ENCODE results near the gene CPSF2.

The CPSF2 gene

GRCh38 chr14:92108345-92109254, 13.2 kb upstream of the CPSF2 start:
- H3K4me3 ChIP-seq (ENCODE audit: low read depth, low read length, poor library complexity, severe bottlenecking) = peak overlapping the region; percentile 40
- H3K27ac ChIP-seq (ENCODE audit: low read depth, low read length, poor library complexity, severe bottlenecking) = peak overlapping the region; percentile 88
- peak overlapping the region; percentile 59 for H3K4me2 ChIP-seq (ENCODE audit: low read length)
- peaks cover 14% of the 10 kb centered on the region for H3K79me2 ChIP-seq (ENCODE audit: insufficient read depth, low read length)
- H3K36me3 ChIP-seq (ENCODE audit: insufficient read depth, low read length) = no peaks in the 10 kb centered on the region
- TF ChIP-seq, protein P1, sequence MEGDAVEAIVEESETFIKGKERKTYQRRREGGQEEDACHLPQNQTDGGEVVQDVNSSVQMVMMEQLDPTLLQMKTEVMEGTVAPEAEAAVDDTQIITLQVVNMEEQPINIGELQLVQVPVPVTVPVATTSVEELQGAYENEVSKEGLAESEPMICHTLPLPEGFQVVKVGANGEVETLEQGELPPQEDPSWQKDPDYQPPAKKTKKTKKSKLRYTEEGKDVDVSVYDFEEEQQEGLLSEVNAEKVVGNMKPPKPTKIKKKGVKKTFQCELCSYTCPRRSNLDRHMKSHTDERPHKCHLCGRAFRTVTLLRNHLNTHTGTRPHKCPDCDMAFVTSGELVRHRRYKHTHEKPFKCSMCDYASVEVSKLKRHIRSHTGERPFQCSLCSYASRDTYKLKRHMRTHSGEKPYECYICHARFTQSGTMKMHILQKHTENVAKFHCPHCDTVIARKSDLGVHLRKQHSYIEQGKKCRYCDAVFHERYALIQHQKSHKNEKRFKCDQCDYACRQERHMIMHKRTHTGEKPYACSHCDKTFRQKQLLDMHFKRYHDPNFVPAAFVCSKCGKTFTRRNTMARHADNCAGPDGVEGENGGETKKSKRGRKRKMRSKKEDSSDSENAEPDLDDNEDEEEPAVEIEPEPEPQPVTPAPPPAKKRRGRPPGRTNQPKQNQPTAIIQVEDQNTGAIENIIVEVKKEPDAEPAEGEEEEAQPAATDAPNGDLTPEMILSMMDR (IDR thresholded peaks at IDR 0.05; ENCODE audit: low read length) = no peak
- no peak for TF ChIP-seq EZH2 (IDR thresholded peaks at IDR 0.05; ENCODE audit: borderline replicate concordance, low read length)
- H2AFZ ChIP-seq (ENCODE audit: low read length) = peak overlapping the region; percentile 65; the same call in 1 of the 2 replicates
- no peaks in the 10 kb centered on the region for H3K27me3 ChIP-seq (ENCODE audit: insufficient read depth, low read length)
- H3K4me1 ChIP-seq (ENCODE audit: insufficient read depth, low read length, severe bottlenecking) = peaks cover 39% of the 10 kb centered on the region
- H3K9me2 ChIP-seq (ENCODE audit: low read depth, low read length) = no peaks in the 10 kb centered on the region
- H4K20me1 ChIP-seq (ENCODE audit: insufficient read depth, low read length) = no peaks in the 10 kb centered on the region
- H3F3A ChIP-seq (ENCODE audit: insufficient read depth, low read length) = no peaks in the 10 kb centered on the region
- H3K9me3 ChIP-seq (ENCODE audit: low read length) = no peaks in the 10 kb centered on the region
- peak overlapping the region; percentile 27; the same call in 1 of the 2 replicates for H3K9ac ChIP-seq (ENCODE audit: low read length)

GRCh38 chr14:92109490-92109889, 12.3 kb upstream of the CPSF2 start:
- Histone ChIP-seq H3K9me3 (ENCODE audit: low read length) (no peaks in the 10 kb centered on the region), H2AFZ (ENCODE audit: low read length) (no peak overlapping the region), H3K79me2 (ENCODE audit: insufficient read depth, low read length) (peaks cover 9% of the 10 kb centered on the region), H3K9me2 (ENCODE audit: low read depth, low read length) (no peaks in the 10 kb centered on the region), H3K27ac (ENCODE audit: low read depth, low read length, poor library complexity, severe bottlenecking) (peak overlapping the region; percentile 88), H4K20me1 (ENCODE audit: insufficient read depth, low read length) (no peaks in the 10 kb centered on the region), H3K36me3 (ENCODE audit: insufficient read depth, low read length) (no peaks in the 10 kb centered on the region), H3K4me3 (ENCODE audit: low read depth, low read length, poor library complexity, severe bottlenecking) (no peak overlapping the region), H3K4me1 (ENCODE audit: insufficient read depth, low read length, severe bottlenecking) (peaks cover 38% of the 10 kb centered on the region), H3K9ac (ENCODE audit: low read length) (no peak overlapping the region), H3F3A (ENCODE audit: insufficient read depth, low read length) (no peaks in the 10 kb centered on the region; the same call in 1 of the 2 replicates), H3K27me3 (ENCODE audit: insufficient read depth, low read length) (no peaks in the 10 kb centered on the region), H3K4me2 (ENCODE audit: low read length) (no peak overlapping the region)
- no peak for TF ChIP-seq EZH2 (IDR thresholded peaks at IDR 0.05; ENCODE audit: borderline replicate concordance, low read length)
- TF ChIP-seq, protein P1 (IDR thresholded peaks at IDR 0.05; ENCODE audit: low read length) = no peak

DNA sequence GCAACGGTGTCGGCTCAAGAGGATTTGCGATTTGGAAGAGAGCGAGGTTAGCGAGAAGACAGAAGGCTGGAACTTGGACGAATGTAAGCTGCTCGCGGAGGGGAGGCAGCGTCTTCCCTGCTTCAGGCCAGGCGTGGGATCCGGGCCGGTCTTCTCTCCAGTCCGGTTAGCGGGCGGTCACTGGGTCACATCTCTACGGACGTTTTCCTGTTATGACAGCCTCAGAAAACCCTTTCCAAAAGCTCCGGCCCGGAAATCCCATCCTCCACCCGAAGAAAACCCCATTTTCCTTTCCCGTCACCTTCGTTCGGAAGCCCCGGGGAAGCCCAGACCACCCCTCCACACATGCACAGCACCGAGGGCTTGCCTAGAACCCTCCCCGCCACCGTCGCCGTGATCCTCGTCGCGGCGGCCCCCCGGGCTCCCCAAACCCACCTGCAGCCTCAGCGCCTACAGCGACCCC, 531 bp upstream of the CPSF2 start:
- peak overlapping the region; percentile 96 for H3K4me3 ChIP-seq (ENCODE audit: low read depth, low read length, poor library complexity, severe bottlenecking)
- H3K27me3 ChIP-seq (ENCODE audit: insufficient read depth, low read length) = no peaks in the 10 kb centered on the region
- peak overlapping the region; percentile 98 for H3K9ac ChIP-seq (ENCODE audit: low read length)
- H4K20me1 ChIP-seq (ENCODE audit: insufficient read depth, low read length) = no peaks in the 10 kb centered on the region
- H3K9me2 ChIP-seq (ENCODE audit: low read depth, low read length) = no peaks in the 10 kb centered on the region
- H3K79me2 ChIP-seq (ENCODE audit: insufficient read depth, low read length) = peaks cover 18% of the 10 kb centered on the region
- peaks cover 40% of the 10 kb centered on the region for H3K4me1 ChIP-seq (ENCODE audit: insufficient read depth, low read length, severe bottlenecking)
- peaks cover 62% of the 10 kb centered on the region for H3K36me3 ChIP-seq (ENCODE audit: insufficient read depth, low read length)
- peaks cover 3% of the 10 kb centered on the region; the same call in 1 of the 2 replicates for H3F3A ChIP-seq (ENCODE audit: insufficient read depth, low read length)
- H2AFZ ChIP-seq (ENCODE audit: low read length) = no peak overlapping the region
- TF ChIP-seq EZH2 (IDR thresholded peaks at IDR 0.05; ENCODE audit: borderline replicate concordance, low read length) = no peak
- TF ChIP-seq, protein P1 (IDR thresholded peaks at IDR 0.05; ENCODE audit: low read length) = no peak
- peak overlapping the region; percentile 73 for H3K27ac ChIP-seq (ENCODE audit: low read depth, low read length, poor library complexity, severe bottlenecking)
- H3K9me3 ChIP-seq (ENCODE audit: low read length) = no peaks in the 10 kb centered on the region
- peak overlapping the region; percentile 81 for H3K4me2 ChIP-seq (ENCODE audit: low read length)

All from OCI-LY1 (cell line).